22Rv1 (cell line): ENCODE results near the gene ALKBH7.

ENCODE experiments used
- CTCF ChIP-seq: fragments of 450-650 bp; IDR thresholded peaks from 2 replicates; pipeline ENCODE4 v1.5.1; 2017; ENCODE audit warnings: mild to moderate bottlenecking
- ZFX ChIP-seq: fragments of 450-650 bp; IDR thresholded peaks from 2 replicates; pipeline ENCODE4 v1.6.1; 2017; ENCODE audit warnings: antibody characterized with exemption, borderline replicate concordance

- TF ChIP-seq CTCF (no peak), ZFX (no peak)
Observed at GRCh38 chr19:6396305-6396704, 23.7 kb downstream of the ALKBH7 start.
